ENCODE data around the gene P2RY13. TPM values are rescaled to one million over a fixed set of nuclear protein-coding genes. Genes with fewer than 3 reads are reported as not detected.

The P2RY13 gene
- total RNA-seq: not detected

DNA sequence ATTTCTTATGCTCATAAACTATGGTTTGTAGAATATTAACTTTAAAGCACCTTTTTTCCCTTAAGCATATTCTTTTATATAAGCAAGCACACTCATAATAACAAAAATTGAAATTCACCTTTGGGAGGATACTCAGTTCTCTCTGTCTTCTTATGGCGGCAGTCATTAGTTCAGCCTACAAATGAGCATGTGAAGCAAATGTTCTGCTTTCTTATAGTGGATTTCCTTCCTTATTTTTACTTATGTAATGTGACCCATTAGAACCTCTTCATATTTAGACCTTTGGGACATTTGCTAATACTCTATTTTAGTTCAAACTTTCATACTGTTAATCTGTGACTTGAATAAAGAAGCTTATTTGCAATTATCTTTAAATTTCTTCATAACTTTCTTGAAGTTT, at the start of gene P2RY13:
TSS of gene P2RY13 (minus strand) at position 187 of the 400 bp plus-strand sequence. CDS start at position 166, 21 bp downstream.
- no peaks in the 10 kb centered on the region for H3K36me3 Mint-ChIP-seq
- H3K4me3 Mint-ChIP-seq: no peak within 1 kb of the TSS
- no peaks in the 10 kb centered on the region for H3K9me3 Mint-ChIP-seq
- ChIA-PET CTCF (interaction anchor here (2.0 kb wide), 1 partner anchor 43 kb away, joined by 8 read pairs; no protein-coding TSS in a partner anchor), POLR2A (no interaction called here)
- H3K27ac Mint-ChIP-seq: no peak within 1 kb of the TSS
- DNase-seq: no peak
- peaks cover 7% of the 10 kb centered on the region for H3K4me1 Mint-ChIP-seq (ENCODE audit: low read depth)
- intact Hi-C loops (cut with micrococcal nuclease): loop anchor here (2.0 kb wide), 1 partner anchor 47 kb away; no protein-coding TSS in a partner anchor
- H3K27me3 Mint-ChIP-seq: peaks cover 16% of the 10 kb centered on the region

GRCh38 chr3:151377768-151378385, 48.5 kb upstream of the P2RY13 start:
- POLR2A ChIA-PET: no interaction called here
- CTCF ChIA-PET: no interaction called here
- H3K27ac Mint-ChIP-seq: no peak overlapping the region
- no peak for DNase-seq
- no peaks in the 10 kb centered on the region for H3K4me1 Mint-ChIP-seq (ENCODE audit: low read depth)
- H3K4me3 Mint-ChIP-seq: no peak overlapping the region
- no peaks in the 10 kb centered on the region for H3K9me3 Mint-ChIP-seq
- no peaks in the 10 kb centered on the region for H3K36me3 Mint-ChIP-seq
- intact Hi-C loops (cut with micrococcal nuclease): no loop called here
- peaks cover 4% of the 10 kb centered on the region for H3K27me3 Mint-ChIP-seq

DNA sequence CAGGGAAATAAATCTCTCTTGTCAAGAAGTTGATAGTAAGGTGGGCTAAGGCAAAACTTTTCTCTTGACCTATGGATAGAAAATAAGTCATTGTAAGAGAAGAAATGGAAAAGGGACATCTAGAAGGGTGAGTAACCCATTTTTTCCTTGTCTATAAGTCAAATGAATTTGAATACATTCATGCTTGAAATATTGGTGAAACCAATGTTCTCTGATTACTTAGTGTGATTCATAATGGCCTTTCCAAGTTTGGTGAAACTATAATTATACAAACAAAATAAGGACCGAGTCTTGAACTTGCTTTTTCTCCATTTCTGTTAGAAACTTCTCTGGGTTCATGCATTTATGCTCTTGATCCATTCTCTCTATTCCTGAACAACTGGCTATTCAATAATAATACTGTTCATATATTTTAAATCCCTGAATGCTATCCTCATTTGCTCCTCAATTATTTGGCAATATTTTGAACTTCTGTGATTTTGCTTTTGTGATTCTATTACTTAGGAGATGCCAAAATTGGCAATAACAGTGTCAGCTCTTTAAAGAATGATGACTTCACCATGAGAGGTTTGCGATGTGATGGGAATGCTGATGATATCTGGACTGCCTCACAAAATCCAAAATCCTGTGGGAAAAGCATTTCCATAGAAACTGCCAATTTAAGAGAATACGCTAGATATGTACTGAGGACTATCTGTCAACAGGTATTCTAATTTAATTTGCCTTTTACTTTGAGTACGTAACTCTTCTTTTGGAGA, 42.9 kb upstream of the P2RY13 start:
- intact Hi-C loops (cut with micrococcal nuclease): no loop called here
- Mint-ChIP-seq H3K4me1 (ENCODE audit: low read depth) (no peaks in the 10 kb centered on the region), H3K9me3 (no peaks in the 10 kb centered on the region), H3K4me3 (no peak overlapping the region), H3K36me3 (no peaks in the 10 kb centered on the region), H3K27ac (no peak overlapping the region), H3K27me3 (no peaks in the 10 kb centered on the region)
- ChIA-PET POLR2A (no interaction called here), CTCF (no interaction called here)
- DNase-seq: no peak

- DNase-seq: no peak
- Mint-ChIP-seq H3K27ac (no peak overlapping the region), H3K27me3 (no peaks in the 10 kb centered on the region), H3K9me3 (no peaks in the 10 kb centered on the region), H3K4me1 (ENCODE audit: low read depth) (no peaks in the 10 kb centered on the region), H3K4me3 (no peak overlapping the region), H3K36me3 (no peaks in the 10 kb centered on the region)
- CTCF ChIA-PET: no interaction called here
- intact Hi-C loops (cut with micrococcal nuclease): no loop called here
- POLR2A ChIA-PET: no interaction called here
Measured at GRCh38 chr3:151371526-151371925, 42.2 kb upstream of the P2RY13 start.

DNA sequence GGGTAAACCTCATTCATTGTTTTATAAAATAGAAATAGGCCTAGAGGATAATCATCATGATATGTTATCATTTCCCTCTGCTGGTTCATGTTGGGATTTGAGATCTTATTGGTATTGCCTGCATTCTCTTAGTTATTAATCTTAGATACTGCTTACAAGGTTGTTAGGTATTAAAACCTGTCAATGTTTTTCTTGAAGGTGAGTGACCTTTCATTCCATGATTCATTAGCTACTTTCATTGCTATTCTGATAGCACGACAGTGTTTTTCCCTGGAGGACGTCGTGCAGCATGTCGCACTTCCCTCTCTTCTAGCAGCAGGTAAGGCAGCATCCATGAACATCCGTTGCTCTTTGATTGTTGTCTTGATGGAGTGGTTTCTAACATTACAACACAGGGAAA, 38.1 kb upstream of the P2RY13 start:
- Mint-ChIP-seq H3K27ac (no peak overlapping the region), H3K4me3 (no peak overlapping the region), H3K36me3 (no peaks in the 10 kb centered on the region), H3K9me3 (no peaks in the 10 kb centered on the region), H3K4me1 (ENCODE audit: low read depth) (no peaks in the 10 kb centered on the region), H3K27me3 (peaks cover 4% of the 10 kb centered on the region)
- CTCF ChIA-PET: interaction anchor here (1.0 kb wide), 1 partner anchor 23 kb away, joined by 3 read pairs; no protein-coding TSS in a partner anchor
- intact Hi-C loops (cut with micrococcal nuclease): no loop called here
- DNase-seq: no peak
- POLR2A ChIA-PET: no interaction called here

GRCh38 chr3:151366993-151367392, 37.6 kb upstream of the P2RY13 start:
- no peak overlapping the region for H3K27ac Mint-ChIP-seq
- no peak overlapping the region for H3K4me3 Mint-ChIP-seq
- ChIA-PET POLR2A (no interaction called here), CTCF (no interaction called here)
- H3K9me3 Mint-ChIP-seq: no peaks in the 10 kb centered on the region
- no peak for DNase-seq
- no peaks in the 10 kb centered on the region for H3K36me3 Mint-ChIP-seq
- peaks cover 4% of the 10 kb centered on the region for H3K27me3 Mint-ChIP-seq
- intact Hi-C loops (cut with micrococcal nuclease): no loop called here
- no peaks in the 10 kb centered on the region for H3K4me1 Mint-ChIP-seq (ENCODE audit: low read depth)

DNA sequence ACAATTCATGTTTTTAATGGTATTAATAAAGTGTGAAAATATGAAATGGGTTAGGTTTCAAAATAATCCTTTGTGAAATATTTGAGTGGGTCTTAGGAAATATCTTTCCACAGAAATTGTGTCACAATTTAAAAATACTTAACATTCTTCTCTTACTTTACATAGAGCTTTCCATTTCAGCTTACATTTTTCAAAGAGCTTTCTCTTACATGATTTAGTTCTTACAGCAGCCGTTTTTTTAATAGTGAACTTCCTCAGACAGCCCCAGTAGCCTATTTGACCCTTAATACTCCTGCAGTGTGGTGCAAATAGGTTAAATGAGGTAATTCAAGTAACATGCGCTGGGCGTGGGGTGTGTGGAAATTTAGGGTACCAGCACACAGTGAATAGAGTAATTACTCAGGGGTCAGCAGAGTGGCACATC, 33.4 kb upstream of the P2RY13 start:
- ChIA-PET CTCF (interaction anchor here (1.1 kb wide), 1 partner anchor 16 kb away, joined by 4 read pairs; no protein-coding TSS in a partner anchor), POLR2A (no interaction called here)
- H3K36me3 Mint-ChIP-seq: no peaks in the 10 kb centered on the region
- no peak overlapping the region for H3K4me3 Mint-ChIP-seq
- DNase-seq: no peak
- intact Hi-C loops (cut with micrococcal nuclease): no loop called here
- no peaks in the 10 kb centered on the region for H3K9me3 Mint-ChIP-seq
- H3K27me3 Mint-ChIP-seq: peaks cover 4% of the 10 kb centered on the region
- no peaks in the 10 kb centered on the region for H3K4me1 Mint-ChIP-seq (ENCODE audit: low read depth)
- H3K27ac Mint-ChIP-seq: no peak overlapping the region

DNA sequence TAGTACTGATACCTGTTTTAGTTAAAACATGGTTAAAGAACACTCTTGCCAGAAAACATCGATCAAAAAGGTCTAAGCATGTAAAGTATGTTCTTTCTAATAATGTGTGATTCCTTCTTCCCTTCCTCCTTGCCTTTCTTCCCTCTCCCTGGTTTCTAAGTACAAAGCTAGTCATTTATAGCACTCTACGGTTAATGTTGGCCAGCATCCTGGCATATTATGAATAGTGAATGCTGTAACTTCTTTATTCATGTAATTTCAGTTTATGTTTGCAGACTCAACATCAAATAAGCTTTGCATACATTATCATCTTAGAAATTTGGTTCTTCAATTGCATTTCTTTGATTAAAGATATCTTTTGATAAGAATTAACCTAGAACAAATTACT, 28.1 kb upstream of the P2RY13 start:
- Mint-ChIP-seq H3K36me3 (no peaks in the 10 kb centered on the region), H3K4me3 (no peak overlapping the region), H3K9me3 (no peaks in the 10 kb centered on the region), H3K27me3 (peaks cover 3% of the 10 kb centered on the region), H3K27ac (no peak overlapping the region), H3K4me1 (ENCODE audit: low read depth) (no peaks in the 10 kb centered on the region)
- intact Hi-C loops (cut with micrococcal nuclease): no loop called here
- CTCF ChIA-PET: interaction anchor here (0.6 to 0.9 kb wide), 2 partner anchors 76 to 189 kb away, joined by 4 read pairs; no protein-coding TSS in a partner anchor
- DNase-seq: no peak
- POLR2A ChIA-PET: no interaction called here

DNA sequence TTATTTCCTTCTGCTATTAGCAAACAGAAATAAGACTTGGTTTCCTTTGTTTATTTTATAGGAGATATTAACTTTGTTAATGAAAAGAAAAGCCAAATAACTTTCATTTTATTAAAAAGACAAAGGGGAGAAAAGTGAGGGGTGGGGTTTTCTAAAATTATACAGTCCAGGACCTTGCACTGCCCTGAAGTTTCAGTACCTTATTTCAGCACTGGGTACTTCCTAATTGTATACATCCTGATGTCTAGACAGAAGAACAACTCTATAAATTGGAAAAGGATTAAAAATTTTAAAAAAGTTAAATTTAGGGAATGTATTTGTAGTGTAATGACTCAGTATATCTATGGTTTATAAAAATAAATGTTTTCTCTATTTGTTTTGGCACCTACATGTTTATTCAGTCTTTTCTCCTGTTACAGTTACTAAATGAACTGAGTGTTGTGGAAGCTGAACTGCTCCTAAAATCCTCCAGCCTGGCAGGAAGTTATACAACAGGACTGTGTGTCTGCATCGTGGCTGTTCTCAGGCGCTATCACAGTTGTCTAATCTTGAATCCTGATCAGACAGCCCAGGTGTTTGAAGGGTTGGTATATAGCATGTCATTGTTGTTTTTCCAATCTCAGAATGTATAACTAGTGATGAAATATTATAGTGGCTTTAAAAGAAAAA, 27.6 kb upstream of the P2RY13 start:
- ChIA-PET CTCF (interaction anchor here (0.9 kb wide), 1 partner anchor 189 kb away, joined by 4 read pairs; no protein-coding TSS in a partner anchor), POLR2A (no interaction called here)
- Mint-ChIP-seq H3K9me3 (no peaks in the 10 kb centered on the region), H3K27me3 (peaks cover 3% of the 10 kb centered on the region), H3K4me3 (no peak overlapping the region), H3K4me1 (ENCODE audit: low read depth) (peaks cover 4% of the 10 kb centered on the region), H3K36me3 (no peaks in the 10 kb centered on the region), H3K27ac (no peak overlapping the region)
- intact Hi-C loops (cut with micrococcal nuclease): no loop called here
- no peak for DNase-seq

- intact Hi-C loops (cut with micrococcal nuclease): no loop called here
- CTCF ChIA-PET: interaction anchor here (1.1 to 1.2 kb wide), 2 partner anchors 9 to 487 kb away, joined by 3 read pairs; no protein-coding TSS in a partner anchor
Measured at GRCh38 chr3:151351648-151352047, 22.3 kb upstream of the P2RY13 start.

GRCh38 chr3:151351219-151351618, 21.9 kb upstream of the P2RY13 start:
- CTCF ChIA-PET: no interaction called here
- H3K9me3 Mint-ChIP-seq: no peaks in the 10 kb centered on the region
- H3K4me1 Mint-ChIP-seq (ENCODE audit: low read depth): peaks cover 9% of the 10 kb centered on the region
- intact Hi-C loops (cut with micrococcal nuclease): no loop called here
- no peak for DNase-seq
- POLR2A ChIA-PET: no interaction called here
- no peaks in the 10 kb centered on the region for H3K36me3 Mint-ChIP-seq
- H3K4me3 Mint-ChIP-seq: no peak overlapping the region
- H3K27ac Mint-ChIP-seq: no peak overlapping the region
- H3K27me3 Mint-ChIP-seq: peaks cover 29% of the 10 kb centered on the region

More at GRCh38 chr3:151351648-151352047, 22.3 kb upstream of the P2RY13 start:
- Mint-ChIP-seq H3K36me3 (no peaks in the 10 kb centered on the region), H3K4me1 (ENCODE audit: low read depth) (peaks cover 9% of the 10 kb centered on the region), H3K4me3 (no peak overlapping the region), H3K27me3 (peaks cover 25% of the 10 kb centered on the region), H3K27ac (no peak overlapping the region), H3K9me3 (no peaks in the 10 kb centered on the region)
- no peak for DNase-seq
- POLR2A ChIA-PET: no interaction called here

GRCh38 chr3:151350656-151351055, 21.3 kb upstream of the P2RY13 start:
- Mint-ChIP-seq H3K9me3 (no peaks in the 10 kb centered on the region), H3K36me3 (no peaks in the 10 kb centered on the region), H3K27me3 (peaks cover 33% of the 10 kb centered on the region), H3K4me3 (no peak overlapping the region), H3K27ac (no peak overlapping the region), H3K4me1 (ENCODE audit: low read depth) (peaks cover 13% of the 10 kb centered on the region)
- DNase-seq: no peak
- intact Hi-C loops (cut with micrococcal nuclease): no loop called here
- CTCF ChIA-PET: no interaction called here
- POLR2A ChIA-PET: no interaction called here
